Left ventricle myocardium superior (tissue), 1 donor: ENCODE results near the gene OBSL1. TPM values are rescaled to one million over a fixed set of nuclear protein-coding genes. Genes with fewer than 3 reads are reported as not detected.

ENCODE experiments used
- ATAC-seq: fragments of 200-7000 bp; cut with Tn5 transposase; one replicate; pipeline ENCODE4 v1.9.1; 2020; ENCODE audit warnings: mild to moderate bottlenecking, moderate library complexity
- DNase-seq: peaks from one replicate; pipeline ENCODE4 v3.0.0-alpha.2; 2020
- intact Hi-C: fragments of 100-400 bp; cut with micrococcal nuclease; formaldehyde crosslinking; loops from one replicate; pipeline ENCODE4 v1.11.0; 2022
- total RNA-seq: library from RNA; stranded (reverse); fragmentation: NEBNext Ultra II Directional; extraction: Animal tissue kit (Norgen Biotek cat#: 25700); gene quantifications from one replicate; pipeline ENCODE4 v1.2.1, GENCODE V29; 2021
- donor health status: DM: no; HTN: yes; CAD: no; lungs with severe emphysema.

OBSL1 gene
- total RNA-seq, 1 donor from 2014 or later = 190 TPM

DNA sequence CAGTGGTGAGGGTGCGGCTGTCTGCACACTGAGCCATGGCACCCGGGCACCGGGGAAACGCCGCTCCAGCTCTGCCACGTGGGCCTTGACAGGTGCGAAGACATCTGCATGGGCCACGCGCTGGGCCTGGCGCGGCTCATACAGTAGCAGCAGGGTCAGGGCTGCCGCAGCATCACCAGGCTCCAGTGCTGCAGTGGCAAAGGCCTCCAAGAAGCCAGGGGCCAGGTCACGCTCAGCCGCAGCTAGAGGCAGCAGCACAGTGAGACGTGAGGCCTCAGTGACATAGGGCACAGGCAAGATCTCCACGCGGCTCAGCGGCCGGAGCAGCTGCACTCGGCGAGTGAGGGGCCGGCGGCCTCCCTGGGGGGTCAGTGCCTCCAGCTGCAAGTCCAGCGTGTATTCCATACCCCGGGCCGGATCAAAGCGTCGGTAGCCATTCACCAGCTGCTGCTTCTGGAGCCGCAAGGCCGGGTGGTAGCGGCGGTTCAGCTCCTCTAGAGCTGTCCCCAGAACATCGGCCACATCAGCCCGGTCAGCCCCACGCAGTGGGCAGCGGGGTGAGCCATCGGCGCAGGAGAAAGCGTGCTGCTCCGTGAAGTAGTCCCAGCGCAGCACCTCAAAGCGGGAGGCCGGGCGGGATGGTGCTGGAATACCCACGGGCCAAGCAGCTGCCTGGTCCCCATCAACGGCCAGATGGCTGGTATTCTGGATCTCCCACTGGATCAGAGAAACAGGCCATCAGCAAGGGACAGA lies 31.2 kb downstream of the OBSL1 start:
- DNase-seq (no peak), ATAC-seq (no peak)
- intact Hi-C loops = loop anchor here (10.0 kb wide), 1 partner anchor 75 kb away; no protein-coding TSS in a partner anchor

DNA sequence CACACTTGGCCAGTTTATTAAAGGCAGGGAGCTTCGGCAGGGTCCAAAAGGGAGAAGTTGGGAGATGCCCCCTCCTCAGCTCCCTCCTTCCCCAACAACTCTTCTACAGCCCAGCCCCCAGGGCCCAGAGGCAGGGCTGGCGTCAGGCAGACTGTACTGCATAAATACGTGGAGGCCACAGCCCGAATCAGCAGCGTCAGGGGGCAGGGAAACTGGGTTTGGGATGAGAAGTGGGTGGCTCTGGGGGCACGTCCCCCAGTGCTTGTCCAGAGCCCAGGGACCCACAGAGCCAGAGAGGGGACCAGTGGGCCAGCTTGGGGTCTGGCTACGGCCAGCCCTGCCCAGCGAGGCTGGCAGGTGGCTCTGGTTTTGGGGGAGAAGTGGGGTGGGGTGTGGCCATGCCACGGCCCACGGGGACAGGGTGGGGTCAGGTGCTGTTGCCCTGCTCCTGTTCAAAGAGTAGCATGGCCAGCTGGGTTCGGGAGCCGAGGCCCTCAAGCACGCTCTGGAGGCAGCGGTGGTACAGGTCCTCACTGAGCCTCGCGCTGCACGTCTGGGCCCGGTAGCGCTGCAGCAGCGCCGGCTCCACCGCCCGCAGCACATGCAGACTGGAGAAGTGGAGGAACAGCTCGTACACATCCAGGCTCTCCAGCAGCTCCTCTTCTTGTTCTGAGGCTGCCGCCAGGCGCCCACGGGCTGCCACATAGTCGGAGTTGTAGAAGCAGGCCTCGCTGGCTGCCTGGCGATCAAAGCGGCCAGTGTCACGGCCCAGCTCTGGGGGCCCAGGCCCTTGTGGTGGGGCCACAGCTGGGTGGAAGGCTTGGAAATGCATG lies 32.2 kb downstream of the OBSL1 start:
- no peak for DNase-seq
- intact Hi-C loops = loop anchor here (10.0 kb wide), 1 partner anchor 74 kb away; no protein-coding TSS in a partner anchor
- ATAC-seq = no peak

DNA sequence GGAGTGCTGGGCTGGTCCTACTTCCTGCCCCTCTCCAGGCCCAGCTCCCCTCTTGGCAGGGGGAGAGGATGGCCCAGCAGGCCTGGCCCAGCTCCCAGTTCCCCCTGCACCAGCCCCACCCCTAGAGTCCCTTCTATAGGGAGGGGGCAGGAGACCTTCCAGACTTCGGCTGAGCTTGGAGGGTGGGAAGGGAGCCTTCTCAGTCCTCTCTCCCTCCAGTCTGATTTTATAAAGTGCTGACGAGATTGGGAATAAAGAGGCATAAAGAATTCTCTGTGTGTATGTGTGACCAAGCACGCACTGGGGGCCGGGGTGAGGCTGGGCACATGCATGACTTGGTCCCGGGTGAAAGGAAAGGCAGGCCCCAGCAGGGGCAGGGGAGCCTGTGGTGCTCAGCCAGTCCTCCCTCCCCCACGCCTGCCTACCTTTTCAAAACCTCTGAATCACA lies 32.8 kb downstream of the OBSL1 start:
- DNase-seq (no peak), ATAC-seq (no peak)
- intact Hi-C loops = loop anchor here (10.0 kb wide), 1 partner anchor 74 kb away; no protein-coding TSS in a partner anchor

DNA sequence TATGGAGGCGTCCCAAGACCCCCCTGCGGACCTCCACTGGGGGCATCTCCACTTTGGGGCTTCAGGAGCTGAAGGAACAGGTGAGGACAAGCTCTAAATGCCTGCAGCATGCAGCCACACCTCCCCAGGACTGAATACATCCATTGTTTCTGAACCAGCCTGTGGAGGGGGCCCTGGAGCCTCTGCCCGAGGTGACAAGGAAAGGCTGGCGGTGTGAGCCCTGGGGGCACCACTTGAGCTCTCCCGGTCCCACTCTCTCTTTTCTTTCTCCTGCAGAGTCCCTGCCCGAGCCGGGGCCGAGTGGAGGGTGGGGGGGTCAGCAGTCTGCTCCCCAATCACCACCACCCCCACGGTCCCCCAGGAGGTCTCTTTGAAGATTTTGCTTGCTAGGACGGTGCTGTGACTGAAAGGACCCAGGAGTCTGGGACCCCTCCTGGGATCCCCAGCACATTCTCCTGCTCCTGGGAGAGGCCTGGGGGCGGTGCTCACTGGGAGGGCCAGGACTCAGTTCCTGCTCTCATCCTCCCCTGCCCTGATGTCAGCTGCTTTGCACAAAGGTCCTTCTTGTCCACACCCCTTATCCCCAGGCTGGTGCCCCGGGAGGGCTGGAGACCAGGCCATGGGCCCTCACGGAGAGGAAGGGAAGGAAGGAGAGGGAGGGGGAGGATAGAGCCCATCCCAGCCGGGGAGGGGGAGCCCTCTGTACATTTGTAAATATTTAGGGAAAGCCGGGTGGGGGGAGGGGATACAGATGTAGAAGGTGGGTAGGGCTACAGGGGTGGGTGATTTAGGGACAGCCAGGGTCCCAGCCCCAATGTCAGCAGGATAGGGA lies 33.5 kb downstream of the OBSL1 start:
- no peak for DNase-seq
- intact Hi-C loops = loop anchor here (10.0 kb wide), 1 partner anchor 73 kb away; no protein-coding TSS in a partner anchor
- no peak for ATAC-seq

DNA sequence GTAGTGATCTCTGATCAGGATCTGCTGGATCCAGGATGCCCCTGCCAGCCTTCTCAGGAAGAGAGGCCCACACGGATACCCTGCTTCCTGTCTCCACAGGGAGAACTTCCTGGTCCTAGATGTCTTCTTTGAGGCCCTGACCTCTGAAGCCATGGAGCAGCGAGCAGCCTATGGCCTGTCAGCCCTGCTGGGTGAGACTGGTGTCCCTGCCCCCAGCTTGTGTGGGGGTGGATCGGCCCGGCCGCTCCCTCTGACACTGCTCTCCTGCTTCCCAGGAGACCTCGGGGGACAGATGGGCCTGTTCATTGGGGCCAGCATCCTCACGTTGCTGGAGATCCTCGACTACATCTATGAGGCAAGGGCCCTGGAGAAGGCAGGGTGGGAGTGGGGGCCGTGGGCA lies 34.4 kb downstream of the OBSL1 start:
- intact Hi-C loops = loop anchor here (10.0 kb wide), 1 partner anchor 72 kb away; no protein-coding TSS in a partner anchor
- DNase-seq (no peak), ATAC-seq (no peak)

DNA sequence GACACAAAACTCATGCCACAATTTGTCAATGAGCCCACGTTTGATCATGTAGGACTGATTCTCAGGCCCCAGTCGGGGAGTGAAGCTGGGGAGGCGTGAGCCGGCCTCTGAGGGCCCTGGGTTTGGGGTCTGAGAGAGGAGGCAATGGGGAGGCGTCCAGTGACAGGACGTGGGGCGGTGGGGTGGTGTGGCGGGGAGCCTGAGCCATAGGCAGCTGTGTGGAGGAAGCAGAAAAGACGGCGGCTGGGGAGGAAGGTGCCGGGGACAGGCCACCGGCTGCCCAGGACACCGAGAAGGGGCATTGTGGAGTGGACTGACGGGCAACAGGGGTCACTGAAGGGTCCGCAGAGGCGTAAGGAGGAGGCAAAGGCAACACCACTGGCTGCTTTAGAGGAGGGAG lies 34.9 kb downstream of the OBSL1 start:
- ATAC-seq (no peak), DNase-seq (no peak)
- intact Hi-C loops = loop anchor here (10.0 kb wide), 1 partner anchor 72 kb away; no protein-coding TSS in a partner anchor

DNA sequence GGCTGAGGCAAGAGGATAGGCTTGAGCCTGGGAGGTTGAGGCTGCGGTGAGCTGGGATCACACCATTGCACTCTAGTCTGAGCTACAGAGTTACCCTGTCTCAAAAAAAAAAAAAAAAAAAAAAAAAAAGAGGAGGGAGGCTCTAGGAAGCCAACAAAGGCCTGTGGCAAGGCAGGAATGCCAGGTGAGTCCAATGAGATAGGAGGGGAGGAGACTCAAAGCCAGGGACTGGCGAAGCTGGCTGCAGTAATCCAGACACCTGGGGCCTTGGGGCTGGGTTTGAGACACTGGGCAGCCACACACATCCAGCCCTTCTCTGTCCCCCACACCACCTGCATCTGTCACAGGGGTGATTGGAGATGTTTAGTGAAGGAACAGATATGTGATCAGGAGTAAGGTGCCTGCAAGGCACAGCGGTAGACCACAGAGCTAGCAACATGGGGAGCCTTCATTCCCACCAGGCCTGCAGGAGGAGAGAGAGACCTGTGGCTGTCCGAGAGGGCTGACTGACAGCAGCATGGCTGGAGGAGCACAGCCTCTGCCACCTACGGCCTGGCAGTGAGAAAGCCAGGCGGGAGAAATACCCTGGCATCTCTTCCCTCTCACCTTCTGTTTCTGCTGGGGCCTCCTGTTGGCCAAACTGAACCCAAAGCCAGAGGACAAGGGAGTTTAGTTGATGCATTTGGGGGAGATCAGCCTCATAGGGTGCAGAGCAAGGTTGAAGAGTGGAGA lies 37.2 kb downstream of the OBSL1 start:
- intact Hi-C loops = loop anchor here (10.0 kb wide), 1 partner anchor 69 kb away; no protein-coding TSS in a partner anchor
- DNase-seq = no peak

DNA sequence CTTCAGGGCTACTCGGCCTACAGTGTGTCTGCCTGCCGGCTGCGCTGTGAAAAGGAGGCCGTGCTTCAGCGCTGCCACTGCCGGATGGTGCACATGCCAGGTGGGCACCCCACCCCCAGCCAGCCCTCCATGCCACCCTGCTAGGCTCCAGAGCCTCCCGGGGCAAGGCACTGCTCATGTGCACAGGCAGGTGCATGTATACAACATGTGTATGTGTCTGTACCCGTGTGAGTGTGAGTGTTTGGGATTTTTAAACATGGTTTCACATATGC lies 39.0 kb downstream of the OBSL1 start:
- ATAC-seq = no peak
- intact Hi-C loops = loop anchor here (10.0 kb wide), 1 partner anchor 68 kb away; no protein-coding TSS in a partner anchor
- DNase-seq = no peak

More for the DNA sequence above, 37.2 kb downstream of the OBSL1 start:
- no peak for ATAC-seq

DNA sequence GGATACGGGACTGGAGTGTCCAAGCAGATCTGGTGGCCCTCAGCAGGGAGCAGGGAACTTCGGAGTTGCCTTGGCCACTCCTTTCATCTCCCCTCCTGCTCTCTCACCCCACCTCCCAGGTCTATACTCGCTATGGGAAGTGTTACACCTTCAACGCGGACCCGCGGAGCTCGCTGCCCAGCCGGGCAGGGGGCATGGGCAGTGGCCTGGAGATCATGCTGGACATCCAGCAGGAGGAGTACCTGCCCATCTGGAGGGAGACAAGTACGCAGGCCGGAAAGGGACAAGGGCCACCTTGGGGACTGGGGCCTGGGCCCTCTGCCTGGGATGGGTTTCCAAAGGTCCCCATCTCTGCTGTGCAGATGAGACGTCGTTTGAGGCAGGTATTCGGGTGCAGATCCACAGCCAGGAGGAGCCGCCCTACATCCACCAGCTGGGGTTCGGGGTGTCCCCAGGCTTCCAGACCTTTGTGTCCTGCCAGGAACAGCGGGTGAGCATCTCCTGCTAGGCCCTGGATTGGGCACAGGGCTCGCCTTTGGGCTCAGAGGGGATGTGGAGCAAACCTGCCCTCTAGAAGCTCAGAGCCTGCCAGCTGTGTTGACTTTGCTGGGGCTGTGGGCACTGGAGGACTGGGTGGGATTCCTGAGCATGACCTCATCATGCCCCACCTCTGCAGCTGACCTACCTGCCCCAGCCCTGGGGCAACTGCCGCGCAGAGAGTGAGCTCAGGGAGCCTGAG lies 39.5 kb downstream of the OBSL1 start:
- ATAC-seq (no peak), DNase-seq (no peak)
- intact Hi-C loops = loop anchor here (10.0 kb wide), 1 partner anchor 67 kb away; no protein-coding TSS in a partner anchor

DNA sequence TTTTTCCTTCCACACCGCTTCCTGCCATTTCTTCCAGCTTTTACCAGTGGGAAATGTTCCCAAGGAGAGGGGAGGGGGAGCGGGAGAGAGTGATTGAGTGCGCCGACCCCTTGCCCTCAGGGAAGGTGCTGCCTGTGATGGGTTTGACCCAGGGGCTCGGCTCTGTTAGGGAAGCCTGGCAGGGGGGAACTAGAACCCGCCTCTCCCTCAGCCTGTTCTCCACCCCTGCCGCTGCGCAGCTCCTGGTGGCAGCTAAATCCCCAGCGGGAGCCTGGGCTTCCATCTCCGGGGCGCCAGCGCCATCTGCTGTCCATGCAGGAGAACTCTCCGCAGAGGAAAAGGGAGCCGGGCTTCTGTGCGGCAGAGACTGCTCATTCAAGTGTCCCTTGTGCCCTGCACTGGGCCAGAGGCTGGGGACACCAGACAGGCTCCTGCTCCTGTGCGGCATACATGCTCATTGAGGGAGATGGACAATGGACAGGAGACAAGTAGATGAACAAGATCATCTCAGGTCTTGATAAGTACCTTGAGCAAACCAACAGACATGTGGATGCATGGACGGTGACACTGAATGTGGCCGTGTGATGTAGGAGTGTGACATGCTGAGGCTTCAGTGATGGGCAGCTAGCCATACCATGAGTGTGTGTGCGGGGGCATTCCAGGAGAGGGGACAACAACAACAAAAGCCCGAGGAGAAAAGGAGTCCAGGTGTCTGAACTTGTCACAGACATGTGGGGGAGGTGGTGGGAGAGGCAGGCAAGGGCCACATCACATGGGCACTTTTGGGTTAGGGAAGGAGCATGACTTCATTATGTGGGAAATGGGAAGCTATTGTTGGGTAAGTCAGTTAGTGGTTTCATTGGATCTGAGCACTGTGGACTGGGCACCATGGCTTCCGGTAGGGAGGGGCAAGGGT lies 41.0 kb downstream of the OBSL1 start:
- ATAC-seq = peak; percentile 84
- intact Hi-C loops = loop anchor here (10.0 kb wide), 1 partner anchor 66 kb away; no protein-coding TSS in a partner anchor

DNA sequence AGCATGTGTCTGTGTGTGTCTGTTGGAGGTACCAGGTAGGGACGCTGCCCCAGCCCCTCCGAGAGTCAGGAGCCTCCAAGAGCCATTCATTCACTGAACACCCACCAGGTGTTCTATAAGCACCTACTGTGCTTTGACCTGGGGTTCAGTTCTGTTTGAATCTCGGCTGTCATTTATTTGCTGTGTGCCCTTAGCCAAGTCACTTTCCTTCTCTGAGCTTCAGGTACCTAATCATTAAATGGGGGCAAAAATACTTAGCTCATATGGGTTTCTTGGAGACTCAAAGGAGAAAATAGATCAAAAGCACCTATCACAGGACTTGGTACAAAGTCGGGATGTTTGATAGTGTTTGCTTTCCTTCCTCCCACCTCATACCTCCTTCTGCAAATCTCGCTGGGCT lies 43.9 kb downstream of the OBSL1 start:
- intact Hi-C loops = loop anchor here (10.0 kb wide), 1 partner anchor 123 kb away; no protein-coding TSS in a partner anchor
- no peak for DNase-seq
- ATAC-seq = no peak

More for the DNA sequence above, 41.0 kb downstream of the OBSL1 start:
- peak; percentile 86 for DNase-seq

DNA sequence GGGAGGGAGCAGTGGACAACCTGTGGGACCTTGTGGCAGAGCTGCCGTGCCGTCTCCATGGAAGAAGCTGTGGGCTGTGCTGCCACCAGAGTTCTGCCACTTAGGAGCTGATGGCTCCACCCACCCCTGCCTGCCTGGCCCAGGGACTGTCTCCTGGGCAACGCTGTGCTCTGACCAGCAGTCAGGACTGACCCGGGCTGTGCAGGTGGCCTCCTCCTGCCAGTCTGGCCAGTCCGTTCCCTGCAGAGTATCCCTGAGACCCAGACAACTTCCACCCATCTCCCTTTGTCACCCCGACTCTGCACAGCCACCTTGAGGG lies 44.3 kb downstream of the OBSL1 start:
- ATAC-seq (peak; percentile 69), DNase-seq (peak; percentile 70)
- intact Hi-C loops = loop anchor here (10.0 kb wide), 1 partner anchor 122 kb away; no protein-coding TSS in a partner anchor

DNA sequence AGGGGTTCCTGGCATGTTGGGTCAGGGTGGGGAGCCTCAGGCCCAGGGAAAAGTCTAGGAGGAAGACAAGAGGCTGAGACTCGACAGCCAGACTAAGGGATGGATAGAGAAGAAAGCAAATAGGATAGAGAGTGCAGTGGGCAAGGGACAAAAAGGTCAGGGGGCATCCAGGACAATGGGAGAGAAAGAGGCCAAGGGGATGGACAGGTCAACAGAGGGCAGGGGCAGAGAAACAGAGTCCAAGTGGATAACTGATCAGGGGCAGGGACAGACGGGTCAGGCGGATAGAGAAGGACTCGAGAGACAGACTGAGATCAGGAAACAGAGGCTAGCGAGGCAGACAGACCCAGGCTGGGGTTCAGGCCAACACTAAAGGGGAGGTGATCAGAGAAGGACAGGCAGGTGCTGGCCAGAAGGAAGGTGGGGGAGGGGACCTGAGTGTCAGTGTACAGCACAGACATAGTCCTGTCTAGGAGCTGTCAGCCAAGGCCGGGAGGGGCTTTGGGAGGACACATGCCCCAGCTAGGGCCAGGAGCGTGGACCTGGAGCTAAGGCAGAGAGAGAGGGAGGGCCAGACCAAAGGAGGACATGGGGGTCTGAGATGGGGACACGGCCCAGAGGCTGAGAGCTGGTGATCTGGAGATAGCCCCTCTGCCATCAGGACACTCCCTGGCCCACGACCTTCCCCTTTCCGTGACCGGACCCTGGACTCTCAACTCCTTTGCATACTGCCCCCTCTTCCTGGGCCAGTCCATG lies 44.8 kb downstream of the OBSL1 start:
- intact Hi-C loops = loop anchor here (10.0 kb wide), 1 partner anchor 122 kb away; no protein-coding TSS in a partner anchor
- no peak for DNase-seq
- ATAC-seq = peak; percentile 2

DNA sequence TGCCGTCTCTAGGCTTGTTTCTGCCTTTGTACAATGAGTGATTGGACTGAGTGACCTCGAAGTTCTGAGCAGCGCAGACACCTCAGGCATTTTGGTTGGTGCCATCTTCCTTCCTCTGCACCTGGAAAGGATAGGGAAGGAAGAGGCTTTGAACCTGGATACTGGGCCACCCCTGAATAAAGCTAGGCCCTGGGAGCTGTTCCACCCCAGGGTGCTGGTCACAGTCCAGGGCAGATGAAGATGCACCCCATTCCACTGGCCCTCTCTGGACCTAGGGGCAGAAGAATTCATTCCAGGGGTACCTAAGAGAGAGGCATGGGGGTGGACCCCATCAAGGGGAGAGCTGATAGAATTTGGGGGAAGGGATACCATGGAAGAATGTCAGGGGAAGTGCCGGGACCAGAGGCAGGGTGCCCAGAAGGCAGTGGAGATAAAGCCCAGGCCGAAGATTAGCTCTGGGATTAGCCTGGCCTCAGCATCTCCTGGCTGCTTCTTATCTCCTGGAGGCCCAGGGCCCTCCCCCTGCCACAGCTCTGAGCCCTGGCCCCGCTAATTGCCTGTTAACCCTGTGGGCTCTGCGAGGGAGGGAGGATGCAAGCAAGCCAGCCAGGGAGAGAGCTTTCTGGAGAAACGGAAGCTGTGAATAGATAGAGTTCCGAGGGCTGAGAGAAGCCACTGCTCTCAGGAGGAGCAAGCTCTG lies 45.7 kb downstream of the OBSL1 start:
- no peak for DNase-seq
- intact Hi-C loops = loop anchor here (10.0 kb wide), 1 partner anchor 121 kb away; no protein-coding TSS in a partner anchor
- ATAC-seq = no peak

DNA sequence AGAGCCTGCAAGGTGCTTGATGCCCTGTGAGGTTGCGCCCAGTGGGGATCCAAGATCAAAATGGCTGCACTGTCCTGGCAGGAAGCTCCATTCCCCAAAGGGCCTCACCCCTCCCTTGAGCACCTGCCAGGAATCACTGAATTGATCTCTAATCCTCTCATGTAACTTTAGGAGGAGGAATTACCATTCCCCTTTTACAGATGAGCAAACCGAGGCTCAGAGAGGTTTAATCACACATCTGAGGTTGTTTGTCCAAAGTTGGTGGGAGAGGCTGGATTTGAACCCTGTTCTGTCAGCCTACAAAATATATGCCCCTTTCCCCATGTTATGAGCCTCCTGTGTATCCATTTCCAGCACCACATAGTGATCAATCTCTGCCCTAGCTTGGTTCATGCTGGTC lies 46.5 kb downstream of the OBSL1 start:
- DNase-seq (no peak), ATAC-seq (no peak)
- intact Hi-C loops = loop anchor here (10.0 kb wide), 1 partner anchor 120 kb away; no protein-coding TSS in a partner anchor
